IPS-18a (cell line): ENCODE measurements around the gene SMIM8.

Source experiments
- H3K27ac ChIP-seq: one replicate; pipeline ENCODE4 v1.5.1; 2013; ENCODE audit warnings: low read length
- H3K27me3 ChIP-seq: one replicate; pipeline ENCODE4 v1.6.1; 2013; ENCODE audit warnings: mild to moderate bottlenecking, low read length; ENCODE audit not compliant: control insufficient read depth, insufficient read depth
- H3K36me3 ChIP-seq: one replicate; pipeline ENCODE4 v1.6.1; 2013; ENCODE audit warnings: low read depth, low read length; ENCODE audit not compliant: control insufficient read depth
- H3K4me1 ChIP-seq: one replicate; pipeline ENCODE4 v1.6.1; 2013; ENCODE audit warnings: low read depth, low read length; ENCODE audit not compliant: control insufficient read depth
- H3K4me3 ChIP-seq: one replicate; pipeline ENCODE4 v1.5.1; 2013; ENCODE audit warnings: low read length
- H3K9ac ChIP-seq: one replicate; pipeline ENCODE4 v1.6.1; 2013; ENCODE audit warnings: mild to moderate bottlenecking, low read length, moderate library complexity
- H3K9me3 ChIP-seq: one replicate; pipeline ENCODE4 v1.6.1; 2013; ENCODE audit warnings: low read depth, low read length; ENCODE audit not compliant: control insufficient read depth

Gene SMIM8, protein sequence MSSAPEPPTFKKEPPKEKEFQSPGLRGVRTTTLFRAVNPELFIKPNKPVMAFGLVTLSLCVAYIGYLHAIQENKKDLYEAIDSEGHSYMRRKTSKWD

DNA sequence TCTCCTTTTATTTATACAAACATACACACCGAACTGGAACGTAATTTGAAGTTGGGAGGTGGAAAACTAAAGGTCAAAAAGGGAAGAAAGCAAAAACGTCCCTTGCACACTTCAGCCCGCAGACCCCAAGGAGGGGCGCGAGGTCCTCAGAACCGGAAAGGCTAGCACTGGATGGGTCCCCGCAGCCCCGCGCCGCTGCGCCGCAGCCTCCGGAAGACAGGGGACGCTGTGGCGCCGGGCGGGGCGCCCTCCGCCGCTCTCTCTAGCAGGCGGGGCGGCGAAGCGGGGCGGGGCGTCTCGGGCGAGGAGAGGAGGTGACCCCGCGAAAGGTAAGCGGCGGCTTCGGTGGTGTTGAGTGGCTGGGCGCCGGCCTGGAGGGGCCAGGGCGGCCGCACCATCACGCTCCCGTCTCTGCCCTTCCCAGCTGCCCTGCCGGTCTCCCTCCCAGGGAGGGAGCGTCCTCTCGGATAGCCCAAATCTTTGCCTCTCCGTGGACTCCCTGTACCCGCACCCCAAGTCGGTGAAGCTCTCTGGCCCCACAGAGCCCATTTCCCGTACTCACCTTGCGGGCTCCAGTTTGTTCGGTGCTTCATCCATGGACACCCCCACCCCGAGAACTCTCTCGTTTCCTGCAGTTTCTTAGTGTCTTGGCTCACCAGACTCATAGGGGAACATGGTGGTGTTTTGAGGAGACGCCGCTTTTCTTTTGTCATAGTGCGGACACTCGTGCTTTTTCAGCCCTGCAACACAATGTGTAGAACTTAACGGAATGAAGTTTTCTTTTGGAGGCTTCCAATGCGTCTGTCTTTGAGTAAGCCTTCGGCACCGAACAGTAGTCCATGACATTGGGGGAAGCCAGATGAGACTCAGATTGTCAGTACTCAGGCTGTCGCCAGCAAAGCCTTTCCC is at the start of gene SMIM8:
Gene SMIM8, plus strand, starts transcription at position 285 of the 909 bp plus-strand sequence. CDS start 14,444 bp downstream, outside the sequence.
- H3K27me3 ChIP-seq = no peaks in the 10 kb centered on the region
- H3K9me3 ChIP-seq = no peaks in the 10 kb centered on the region
- H3K27ac ChIP-seq = peak within 1 kb of the TSS; percentile 67
- H3K9ac ChIP-seq = peak within 1 kb of the TSS; percentile 82
- peaks cover 4% of the 10 kb centered on the region for H3K4me1 ChIP-seq
- peak within 1 kb of the TSS; percentile 83 for H3K4me3 ChIP-seq
- H3K36me3 ChIP-seq = no peaks in the 10 kb centered on the region

DNA sequence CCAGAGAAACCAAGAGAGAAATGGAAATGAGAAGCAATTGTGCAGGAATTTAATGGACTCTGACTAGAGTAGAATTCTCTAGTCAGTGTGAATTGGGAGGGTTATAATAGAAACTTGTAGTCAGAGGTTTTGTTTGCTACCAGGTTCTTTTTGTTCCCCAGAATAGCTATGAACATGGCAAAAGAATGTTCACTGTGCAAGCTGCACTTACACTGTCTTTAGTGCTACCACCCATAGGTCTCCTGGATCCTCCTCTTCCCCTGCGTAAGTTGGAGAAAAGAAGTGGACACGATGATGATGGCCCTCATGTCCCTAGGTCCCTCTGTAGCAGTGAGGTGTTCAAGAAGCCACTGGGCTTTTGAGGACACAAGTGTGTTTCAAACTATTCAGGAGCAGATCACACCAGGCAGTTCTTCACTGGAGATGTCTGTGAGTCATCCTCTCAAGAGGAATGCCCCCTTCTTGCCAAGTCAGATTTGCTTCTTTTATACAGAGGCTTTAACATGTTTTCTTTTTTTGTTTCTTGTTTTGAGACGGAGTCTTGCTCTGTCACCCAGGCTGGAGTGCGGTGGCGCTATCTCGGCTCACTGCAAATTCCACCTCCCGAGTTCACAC is 47.6 kb upstream of the SMIM8 start:
- Histone ChIP-seq H3K4me3 (no peak overlapping the region), H3K27me3 (no peaks in the 10 kb centered on the region), H3K36me3 (no peaks in the 10 kb centered on the region), H3K27ac (no peak overlapping the region), H3K4me1 (no peaks in the 10 kb centered on the region), H3K9ac (no peak overlapping the region), H3K9me3 (no peaks in the 10 kb centered on the region)

DNA sequence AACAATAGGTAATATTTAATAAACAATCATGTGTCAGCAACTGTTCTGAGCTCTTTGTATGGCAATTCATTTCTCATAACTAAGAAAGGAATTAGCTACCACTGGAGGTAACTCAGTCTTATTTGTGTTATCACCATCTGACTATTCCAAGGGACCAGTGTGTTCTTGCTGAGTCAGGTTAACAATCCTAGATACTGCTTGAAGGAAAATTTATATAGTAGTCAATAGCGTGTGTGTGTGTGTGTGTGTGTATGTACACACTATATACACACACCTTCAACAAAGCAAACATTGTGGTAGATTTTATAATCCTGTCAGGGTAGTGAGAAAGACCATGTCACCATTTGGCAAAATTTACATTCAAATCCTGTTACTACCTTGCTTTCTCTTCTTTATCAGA is 45.8 kb upstream of the SMIM8 start:
- no peak overlapping the region for H3K9ac ChIP-seq
- no peaks in the 10 kb centered on the region for H3K4me1 ChIP-seq
- no peak overlapping the region for H3K27ac ChIP-seq
- H3K27me3 ChIP-seq = no peaks in the 10 kb centered on the region
- H3K4me3 ChIP-seq = no peak overlapping the region
- no peaks in the 10 kb centered on the region for H3K36me3 ChIP-seq
- H3K9me3 ChIP-seq = no peaks in the 10 kb centered on the region

DNA sequence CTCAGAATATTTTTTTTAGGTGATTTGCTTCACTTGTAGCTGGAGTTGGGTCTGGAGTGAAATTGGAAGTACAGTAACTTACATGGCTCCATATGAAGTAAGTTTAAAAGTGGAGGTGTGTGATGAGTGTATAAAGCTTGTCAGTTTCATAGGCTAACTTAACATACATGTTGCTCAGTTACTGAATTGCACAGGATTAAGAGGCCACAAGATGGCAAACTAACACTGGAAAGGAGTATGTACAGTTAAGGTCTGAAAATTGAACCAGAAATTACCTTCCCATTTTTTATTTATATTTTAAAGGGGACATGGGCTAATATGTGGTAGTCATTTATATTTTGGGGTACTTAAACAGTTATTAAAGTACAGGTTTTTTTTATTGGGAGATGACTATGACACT is 45.3 kb upstream of the SMIM8 start:
- H3K9ac ChIP-seq = no peak overlapping the region
- no peak overlapping the region for H3K4me3 ChIP-seq
- no peaks in the 10 kb centered on the region for H3K9me3 ChIP-seq
- no peaks in the 10 kb centered on the region for H3K4me1 ChIP-seq
- no peak overlapping the region for H3K27ac ChIP-seq
- no peaks in the 10 kb centered on the region for H3K27me3 ChIP-seq
- H3K36me3 ChIP-seq = no peaks in the 10 kb centered on the region

DNA sequence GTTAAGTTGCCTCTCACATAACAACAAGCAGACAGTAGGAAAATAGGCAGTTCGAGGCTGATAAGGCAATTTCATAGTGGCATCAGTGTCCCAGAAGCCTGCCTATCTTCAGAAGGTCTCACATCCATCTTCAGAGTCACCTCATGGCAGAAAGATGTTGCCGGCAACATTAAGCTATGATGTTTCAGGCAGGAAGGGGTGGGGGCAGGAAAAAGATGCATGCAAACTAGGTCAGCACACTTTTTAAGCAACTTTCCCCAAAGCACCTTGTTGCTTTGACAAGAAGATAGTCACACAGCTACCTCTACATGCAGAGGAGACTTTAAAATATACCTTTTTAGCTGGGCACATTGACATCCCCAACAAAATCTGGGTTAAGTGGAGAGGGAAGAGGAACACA is 43.2 kb upstream of the SMIM8 start:
- no peak overlapping the region for H3K4me3 ChIP-seq
- H3K4me1 ChIP-seq = no peaks in the 10 kb centered on the region
- H3K9ac ChIP-seq = no peak overlapping the region
- H3K36me3 ChIP-seq = no peaks in the 10 kb centered on the region
- no peaks in the 10 kb centered on the region for H3K27me3 ChIP-seq
- no peaks in the 10 kb centered on the region for H3K9me3 ChIP-seq
- H3K27ac ChIP-seq = no peak overlapping the region

DNA sequence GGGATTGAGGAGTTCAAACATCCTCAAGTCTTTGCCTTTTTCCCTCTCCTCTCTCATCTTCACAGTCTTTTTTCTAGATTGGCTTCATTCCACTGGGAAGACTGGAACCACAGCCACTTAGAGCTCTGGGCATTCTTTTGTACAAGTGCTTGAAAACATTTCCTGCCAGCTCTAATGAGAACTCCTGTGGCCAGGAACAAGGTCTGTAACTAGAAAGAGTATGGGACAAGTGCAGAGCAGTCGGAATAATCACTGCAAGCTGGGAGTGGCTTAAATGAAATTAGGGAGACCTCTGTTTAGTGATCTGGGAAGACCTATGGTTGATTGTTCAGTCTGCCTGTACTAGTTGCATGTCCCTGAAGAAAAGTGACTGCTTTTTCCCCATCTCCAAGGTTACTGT is 41.0 kb upstream of the SMIM8 start:
- no peak overlapping the region for H3K9ac ChIP-seq
- no peak overlapping the region for H3K4me3 ChIP-seq
- no peak overlapping the region for H3K27ac ChIP-seq
- no peaks in the 10 kb centered on the region for H3K27me3 ChIP-seq
- H3K9me3 ChIP-seq = no peaks in the 10 kb centered on the region
- H3K36me3 ChIP-seq = no peaks in the 10 kb centered on the region
- no peaks in the 10 kb centered on the region for H3K4me1 ChIP-seq

DNA sequence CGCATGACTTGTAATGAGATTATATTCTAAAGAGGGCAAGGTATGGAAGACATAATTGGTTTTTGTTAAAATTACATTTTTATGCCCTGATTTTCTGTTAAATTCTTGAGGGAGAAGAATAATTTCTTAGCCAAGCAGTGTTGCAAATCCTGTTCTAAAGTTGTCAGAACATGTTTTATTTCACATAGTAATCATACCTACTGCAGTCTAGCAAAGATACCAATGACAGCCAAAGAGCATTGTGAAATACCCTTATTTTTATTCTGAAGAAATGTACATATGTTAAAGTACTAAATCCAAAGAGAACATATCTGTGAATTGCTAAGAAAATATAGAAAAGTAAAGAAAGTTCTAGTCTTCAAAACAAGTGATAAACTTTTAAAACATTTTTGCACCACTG is 39.6 kb upstream of the SMIM8 start:
- Histone ChIP-seq H3K27ac (no peak overlapping the region), H3K9me3 (no peaks in the 10 kb centered on the region), H3K27me3 (no peaks in the 10 kb centered on the region), H3K4me3 (no peak overlapping the region), H3K36me3 (no peaks in the 10 kb centered on the region), H3K4me1 (no peaks in the 10 kb centered on the region), H3K9ac (no peak overlapping the region)

DNA sequence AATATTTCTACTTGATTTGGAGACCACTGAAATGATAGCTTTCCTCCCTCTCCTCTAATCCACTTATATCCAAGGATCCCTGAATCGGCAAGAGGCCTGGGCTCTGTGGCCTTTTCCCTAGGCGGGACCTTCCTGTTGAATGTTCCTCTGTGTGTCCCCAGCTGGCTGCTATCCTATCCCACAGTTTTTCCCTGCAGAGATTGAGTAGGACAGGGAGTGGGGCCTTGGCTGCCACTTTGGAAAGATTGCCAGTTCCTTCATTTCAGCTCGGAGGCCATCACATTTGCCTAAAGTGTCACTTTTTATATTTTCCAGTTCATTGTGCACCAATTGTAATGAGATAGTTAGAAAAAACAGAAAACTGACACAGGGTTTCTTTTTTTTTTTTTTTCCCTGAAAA is 38.9 kb upstream of the SMIM8 start:
- H3K27me3 ChIP-seq = no peaks in the 10 kb centered on the region
- H3K9ac ChIP-seq = no peak overlapping the region
- H3K27ac ChIP-seq = no peak overlapping the region
- H3K4me3 ChIP-seq = no peak overlapping the region
- H3K9me3 ChIP-seq = no peaks in the 10 kb centered on the region
- H3K4me1 ChIP-seq = no peaks in the 10 kb centered on the region
- no peaks in the 10 kb centered on the region for H3K36me3 ChIP-seq

DNA sequence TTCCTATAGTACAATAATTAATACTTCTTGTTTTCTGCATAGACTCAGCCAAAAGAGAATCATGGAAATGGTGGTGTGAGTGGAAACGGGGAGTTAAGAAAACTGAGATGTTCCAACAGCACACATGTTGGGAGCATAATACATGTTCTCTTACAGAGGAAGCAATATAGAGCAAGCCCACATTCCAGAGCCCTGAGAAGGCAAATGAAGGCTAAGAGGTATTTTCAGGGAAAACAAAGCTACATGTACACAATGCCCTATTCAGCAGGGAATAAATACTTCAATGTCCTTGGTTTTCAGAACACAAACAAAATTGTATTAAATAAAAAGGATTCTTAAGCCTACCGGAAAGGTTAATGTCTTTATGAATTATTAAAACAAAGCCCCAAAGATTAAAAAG is 35.1 kb upstream of the SMIM8 start:
- H3K27me3 ChIP-seq = no peaks in the 10 kb centered on the region
- H3K9ac ChIP-seq = no peak overlapping the region
- H3K4me3 ChIP-seq = no peak overlapping the region
- H3K9me3 ChIP-seq = no peaks in the 10 kb centered on the region
- H3K4me1 ChIP-seq = no peaks in the 10 kb centered on the region
- H3K36me3 ChIP-seq = no peaks in the 10 kb centered on the region
- H3K27ac ChIP-seq = no peak overlapping the region

DNA sequence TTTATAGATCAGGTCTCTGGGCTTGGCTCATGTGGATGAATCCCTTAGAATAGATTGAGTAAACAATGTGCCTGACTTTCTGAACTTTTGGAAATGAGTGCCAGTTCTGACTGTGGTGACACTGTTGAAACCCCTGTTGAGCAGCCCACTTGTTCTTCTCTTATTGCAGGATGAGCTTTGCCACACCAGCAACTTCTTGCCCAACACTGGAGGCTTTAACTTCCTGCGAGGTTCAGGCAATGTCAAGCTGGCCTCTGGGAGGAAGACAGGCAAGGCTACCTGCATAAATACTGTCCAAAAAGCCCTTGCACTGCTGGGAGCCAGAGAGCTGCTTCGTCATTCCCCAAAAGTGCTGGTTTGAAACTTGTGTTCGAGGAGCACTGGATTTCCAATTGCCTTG is 32.8 kb upstream of the SMIM8 start:
- Histone ChIP-seq H3K9me3 (no peaks in the 10 kb centered on the region), H3K27ac (no peak overlapping the region), H3K27me3 (no peaks in the 10 kb centered on the region), H3K4me3 (no peak overlapping the region), H3K9ac (no peak overlapping the region), H3K36me3 (no peaks in the 10 kb centered on the region), H3K4me1 (no peaks in the 10 kb centered on the region)

DNA sequence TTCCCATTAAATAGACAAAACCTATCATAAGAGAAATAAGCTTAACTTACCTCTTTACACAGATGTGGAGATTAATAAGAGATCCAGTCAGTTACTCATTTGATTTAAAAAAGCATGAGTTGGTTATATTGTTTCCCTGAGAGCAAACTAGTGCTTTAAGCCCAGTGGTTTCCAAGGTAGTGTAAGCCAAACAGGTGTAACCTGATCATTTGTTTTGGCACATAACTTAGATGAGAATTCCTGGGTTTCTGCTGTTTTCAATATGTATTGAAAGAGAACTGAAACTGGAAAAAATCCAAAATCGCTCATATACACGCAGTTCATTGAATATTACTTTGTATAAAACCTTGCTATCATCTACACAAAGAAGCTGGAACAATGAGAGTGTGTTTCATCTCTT is 30.5 kb upstream of the SMIM8 start:
- H3K9me3 ChIP-seq = no peaks in the 10 kb centered on the region

DNA sequence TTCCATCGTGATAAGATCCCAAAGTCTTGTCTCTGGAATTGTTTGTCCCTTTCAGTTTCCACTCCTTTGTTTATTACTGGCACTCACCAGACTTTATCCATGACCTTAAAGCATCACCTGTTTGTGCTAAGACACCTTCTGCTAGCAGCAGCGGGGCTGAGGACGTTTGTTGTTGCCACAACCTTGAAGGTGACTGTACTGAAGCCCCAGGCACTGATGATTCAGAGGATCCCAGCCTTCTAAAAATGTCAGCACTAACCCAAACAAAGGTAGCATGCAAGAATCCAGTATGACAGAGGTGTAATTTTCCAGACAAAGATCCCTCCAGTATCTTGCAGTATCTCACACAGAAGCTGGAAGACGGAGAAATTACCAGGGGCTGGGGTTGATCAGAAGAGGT is 28.9 kb upstream of the SMIM8 start:
- H3K36me3 ChIP-seq = no peaks in the 10 kb centered on the region
- H3K27me3 ChIP-seq = no peaks in the 10 kb centered on the region
- no peak overlapping the region for H3K9ac ChIP-seq
- H3K4me1 ChIP-seq = no peaks in the 10 kb centered on the region
- no peak overlapping the region for H3K4me3 ChIP-seq
- H3K27ac ChIP-seq = no peak overlapping the region
- H3K9me3 ChIP-seq = no peaks in the 10 kb centered on the region

More for the DNA sequence above, 30.5 kb upstream of the SMIM8 start:
- Histone ChIP-seq H3K4me1 (no peaks in the 10 kb centered on the region), H3K4me3 (no peak overlapping the region), H3K9ac (no peak overlapping the region), H3K27me3 (no peaks in the 10 kb centered on the region), H3K36me3 (no peaks in the 10 kb centered on the region), H3K27ac (no peak overlapping the region)
